GM13977 (cell line): ENCODE measurements around the gene RIGI.

ENCODE experiments used
- DNase-seq: peaks from one replicate; pipeline ENCODE4 v3.0.0; 2012; ENCODE audit warnings: low spot score
- CTCF ChIP-seq: IDR thresholded peaks from 2 replicates; pipeline ENCODE4 v1.5.1; 2012; ENCODE audit warnings: mild to moderate bottlenecking, control low read depth; ENCODE audit not compliant: insufficient read depth; ENCODE audit errors: extremely low read depth, missing control alignments
- in situ Hi-C: fragments of 300-500 bp; cut with MboI; formaldehyde crosslinking; loops from one replicate; pipeline ENCODE4 v1.12.0; 2022; ENCODE audit warnings: low sequenced_read_pairs, low pct_unique_long_range_greater_than_20kb, mixed read lengths, inconsistent platforms; ENCODE audit not compliant: unreplicated experiment

The RIGI gene

GRCh38 chr9:32490601-32491000, 35.4 kb downstream of the RIGI start:
- TF ChIP-seq CTCF: no peak

GRCh38 chr9:32487981-32488380, 38.0 kb downstream of the RIGI start:
- in situ Hi-C loops: no loop called here
- TF ChIP-seq CTCF: no peak
- DNase-seq: no peak

More at GRCh38 chr9:32490601-32491000, 35.4 kb downstream of the RIGI start:
- in situ Hi-C loops: no loop called here
- no peak for DNase-seq

- in situ Hi-C loops: no loop called here
- DNase-seq: no peak
Observed at GRCh38 chr9:32486839-32487562, 39.0 kb downstream of the RIGI start.

GRCh38 chr9:32483343-32483742, 42.7 kb downstream of the RIGI start:
- in situ Hi-C loops: no loop called here
- no peak for DNase-seq
- no peak for TF ChIP-seq CTCF

More at GRCh38 chr9:32486839-32487562, 39.0 kb downstream of the RIGI start:
- TF ChIP-seq CTCF: no peak
